Type B pancreatic cell (in vitro differentiated cells): Measurements from ENCODE around the gene GALNT12. TPM values are rescaled to one million over a fixed set of nuclear protein-coding genes. Genes with fewer than 3 reads are reported as not detected.

Experiments used
- DNase-seq: peaks from one replicate; pipeline ENCODE4 v3.0.0; 2021; ENCODE audit warnings: mixed read lengths; ENCODE audit not compliant: unreplicated experiment; ENCODE audit errors: extremely low spot score
- H3K27ac Mint-ChIP-seq: 2 replicates; pipeline ENCODE4 v1.8.0; 2021; ENCODE audit warnings: mild to moderate bottlenecking, mixed read lengths
- H3K27me3 Mint-ChIP-seq: 2 replicates; pipeline ENCODE4 v1.8.0; 2021; ENCODE audit warnings: mixed read lengths
- H3K36me3 Mint-ChIP-seq: 2 replicates; pipeline ENCODE4 v1.8.0; 2021; ENCODE audit warnings: mixed read lengths
- H3K4me1 Mint-ChIP-seq: one replicate; pipeline ENCODE4 v1.8.0; 2021; ENCODE audit warnings: mixed read lengths; ENCODE audit not compliant: unreplicated experiment
- H3K4me3 Mint-ChIP-seq: 2 replicates; pipeline ENCODE4 v1.8.0; 2021; ENCODE audit warnings: mild to moderate bottlenecking, mixed read lengths
- H3K9me3 Mint-ChIP-seq: 2 replicates; pipeline ENCODE4 v1.8.0; 2021; ENCODE audit warnings: mixed read lengths
- CTCF ChIP-seq: fragments of 200-600 bp; sonication (generic); conservative IDR thresholded peaks from 2 replicates; pipeline ENCODE4 v1.5.0; 2021; ENCODE audit warnings: antibody characterized with exemption, mild to moderate bottlenecking
- total RNA-seq: library from RNA; stranded (reverse); gene quantifications from 2 replicates; pipeline ENCODE4 v1.2.1, GENCODE V29; 2021; ENCODE audit warnings: low replicate concordance

GALNT12 gene
- total RNA-seq, 1 donor from 2014 or later: 25.8 TPM

GRCh38 chr9:98790134-98790841 is 17.2 kb upstream of the GALNT12 start:
- H3K4me3 Mint-ChIP-seq: no peak overlapping the region
- H3K4me1 Mint-ChIP-seq: peaks cover 30% of the 10 kb centered on the region
- no peak for TF ChIP-seq CTCF
- H3K9me3 Mint-ChIP-seq: no peaks in the 10 kb centered on the region
- peaks cover 22% of the 10 kb centered on the region for H3K36me3 Mint-ChIP-seq
- no peaks in the 10 kb centered on the region for H3K27me3 Mint-ChIP-seq
- no peak overlapping the region for H3K27ac Mint-ChIP-seq
- peak; percentile 50 for DNase-seq

- H3K36me3 Mint-ChIP-seq: peaks cover 26% of the 10 kb centered on the region
- TF ChIP-seq CTCF: peak; percentile 99
- no peaks in the 10 kb centered on the region for H3K9me3 Mint-ChIP-seq
- peak overlapping the region; percentile 81 for H3K27ac Mint-ChIP-seq
- peak; percentile 82 for DNase-seq
- H3K4me1 Mint-ChIP-seq: peaks cover 35% of the 10 kb centered on the region
- no peaks in the 10 kb centered on the region for H3K27me3 Mint-ChIP-seq
- H3K4me3 Mint-ChIP-seq: peak overlapping the region; percentile 28
Measured at GRCh38 chr9:98790842-98791607, 16.4 kb upstream of the GALNT12 start.

- H3K36me3 Mint-ChIP-seq: peaks cover 26% of the 10 kb centered on the region
- H3K27ac Mint-ChIP-seq: peak overlapping the region; percentile 81
- H3K4me3 Mint-ChIP-seq: peak overlapping the region; percentile 28
- no peaks in the 10 kb centered on the region for H3K9me3 Mint-ChIP-seq
- DNase-seq: peak; percentile 60
- no peaks in the 10 kb centered on the region for H3K27me3 Mint-ChIP-seq
- peaks cover 35% of the 10 kb centered on the region for H3K4me1 Mint-ChIP-seq
- TF ChIP-seq CTCF: no peak
Measured at GRCh38 chr9:98791608-98792490, 15.6 kb upstream of the GALNT12 start.

- Mint-ChIP-seq H3K4me3 (no peak overlapping the region), H3K27me3 (no peaks in the 10 kb centered on the region), H3K9me3 (no peaks in the 10 kb centered on the region), H3K36me3 (peaks cover 22% of the 10 kb centered on the region), H3K4me1 (peaks cover 35% of the 10 kb centered on the region), H3K27ac (no peak overlapping the region)
- no peak for TF ChIP-seq CTCF
- DNase-seq: peak; percentile 43
Measured at GRCh38 chr9:98793031-98793430, 14.4 kb upstream of the GALNT12 start.

GRCh38 chr9:98794802-98795201 is 12.7 kb upstream of the GALNT12 start:
- Mint-ChIP-seq H3K4me1 (peaks cover 35% of the 10 kb centered on the region), H3K36me3 (peaks cover 15% of the 10 kb centered on the region), H3K4me3 (peak overlapping the region; percentile 88), H3K9me3 (no peaks in the 10 kb centered on the region), H3K27ac (peak overlapping the region; percentile 76), H3K27me3 (peaks cover 5% of the 10 kb centered on the region)
- DNase-seq: peak; percentile 31
- no peak for TF ChIP-seq CTCF
